ENCODE data around the gene GPHN. TPM values are rescaled to one million over a fixed set of nuclear protein-coding genes. Genes with fewer than 3 reads are reported as not detected.

The GPHN gene
- total and polyA plus RNA-seq, 10 of the 15 experiments (the other 5 are each of a cell fraction or from before 2014, with no cell fraction given): 22.3 to 48.8 (median 33.1) TPM

- CTCF ChIA-PET: interaction anchor here (1.2 kb wide), 1 partner anchor 1235 kb away, joined by 4 read pairs; no protein-coding TSS in a partner anchor
- no TSS peak for BruUV-seq (replicated peaks)
- no peaks in the 10 kb centered on the region for H3K27me3 ChIP-seq (replicated peaks in 1 of 2; ENCODE audit: control insufficient read depth in 2 of 2, insufficient read depth in 2 of 2, low read length in 1 of 2)
- no peaks in the 10 kb centered on the region for H3K4me1 ChIP-seq (ENCODE audit: control insufficient read depth, insufficient read depth, low read length)
- H4K20me1 ChIP-seq (ENCODE audit: control insufficient read depth, insufficient read depth): no peaks in the 10 kb centered on the region
- SMC1A ChIA-PET (ENCODE audit: uncharacterized antibody, unreplicated experiment): interaction anchor here (0.7 kb wide), 2 partner anchors 22 to 651 kb away, joined by 3 to 4 read pairs; no protein-coding TSS in a partner anchor
- no peak overlapping the region for H3K27ac ChIP-seq (ENCODE audit: control insufficient read depth, insufficient read depth)
- H3K4me2 ChIP-seq (ENCODE audit: control insufficient read depth, insufficient read depth): no peak overlapping the region
- H3K79me2 ChIP-seq (ENCODE audit: control insufficient read depth, insufficient read depth, low read length): no peaks in the 10 kb centered on the region
- POLR2A ChIA-PET: no interaction called here
- no peak for TF ChIP-seq SMAD5 (IDR thresholded peaks at IDR 0.05; ENCODE audit: low read depth)
- no peak for TF ChIP-seq STAT1 (conservative IDR thresholded peaks at IDR 0.05)
- TF ChIP-seq TCF3 (IDR thresholded peaks at IDR 0.05; ENCODE audit: borderline replicate concordance, insufficient read depth, low read depth, low read length): no peak
- intact Hi-C loops (cut with micrococcal nuclease; ENCODE audit: unreplicated experiment) (no loop called here), in situ Hi-C loops (cut with MboI) (no loop called here)
- H3K36me3 ChIP-seq (ENCODE audit: control insufficient read depth in 2 of 2, insufficient read depth in 2 of 2, low read length in 1 of 2): no peaks in the 10 kb centered on the region
- WGBS (ENCODE audit: insufficient coverage, insufficient replicate concordance, low lambda C conversion rate, missing lambda C conversion rate): 71% methylated on average over 2 of the region's 2 CpGs
- no peak for DNase-seq (ENCODE audit: low read depth, low spot score)
- peaks cover 2% of the 10 kb centered on the region; the same call in 1 of the 3 replicates for H3K9me3 ChIP-seq (replicated peaks; ENCODE audit: control insufficient read depth, insufficient read depth, low read length)
- no peak for FAIRE-seq
- no peak overlapping the region for H3K4me3 ChIP-seq
- RAD21 ChIA-PET (ENCODE audit: unreplicated experiment): no interaction called here
- no peak for ATAC-seq
- no peak overlapping the region for H2AFZ ChIP-seq (ENCODE audit: control insufficient read depth, low read depth, low read length)
- H3K9ac ChIP-seq (ENCODE audit: control insufficient read depth, insufficient read depth, low read length): no peak overlapping the region
Observed at GRCh38 chr14:66468778-66469367, 39.1 kb upstream of the GPHN start.

GRCh38 chr14:66471584-66471983 is 36.4 kb upstream of the GPHN start:
- Histone ChIP-seq H3K79me2 (ENCODE audit: control insufficient read depth, insufficient read depth, low read length) (no peaks in the 10 kb centered on the region), H3K4me1 (ENCODE audit: control insufficient read depth, insufficient read depth, low read length) (no peaks in the 10 kb centered on the region), H4K20me1 (ENCODE audit: control insufficient read depth, insufficient read depth) (no peaks in the 10 kb centered on the region), H3K36me3 (ENCODE audit: control insufficient read depth in 2 of 2, insufficient read depth in 2 of 2, low read length in 1 of 2) (no peaks in the 10 kb centered on the region), H3K9me3 (replicated peaks; ENCODE audit: control insufficient read depth, insufficient read depth, low read length) (peaks cover 2% of the 10 kb centered on the region; the same call in 1 of the 3 replicates), H3K27me3 (replicated peaks in 1 of 2; ENCODE audit: control insufficient read depth in 2 of 2, insufficient read depth in 2 of 2, low read length in 1 of 2) (no peaks in the 10 kb centered on the region), H2AFZ (ENCODE audit: control insufficient read depth, low read depth, low read length) (no peak overlapping the region), H3K27ac (ENCODE audit: control insufficient read depth, insufficient read depth) (no peak overlapping the region), H3K9ac (ENCODE audit: control insufficient read depth, insufficient read depth, low read length) (no peak overlapping the region), H3K4me2 (ENCODE audit: control insufficient read depth, insufficient read depth) (no peak overlapping the region), H3K4me3 (no peak overlapping the region)
- no peak for DNase-seq (ENCODE audit: low read depth, low spot score)
- intact Hi-C loops (cut with micrococcal nuclease; ENCODE audit: unreplicated experiment) (no loop called here), in situ Hi-C loops (cut with MboI) (no loop called here)
- no TSS peak for BruUV-seq (replicated peaks)
- SMC1A ChIA-PET (ENCODE audit: uncharacterized antibody, unreplicated experiment): interaction anchor here (0.9 kb wide), 1 partner anchor 315 kb away, joined by 3 read pairs; no protein-coding TSS in a partner anchor
- FAIRE-seq: no peak
- POLR2A ChIA-PET: no interaction called here
- WGBS (ENCODE audit: insufficient coverage, insufficient replicate concordance, low lambda C conversion rate, missing lambda C conversion rate): 64% methylated on average over 4 of the region's 4 CpGs
- no peak for ATAC-seq
- CTCF ChIA-PET: no interaction called here
- RAD21 ChIA-PET (ENCODE audit: unreplicated experiment): no interaction called here
- TF ChIP-seq ZBED1 (IDR thresholded peaks at IDR 0.05; ENCODE audit: borderline replicate concordance) (no peak), KAT2A (conservative IDR thresholded peaks at IDR 0.05; ENCODE audit: control insufficient read depth, low read depth, low read length) (no peak), ZZZ3 (IDR thresholded peaks at IDR 0.05; ENCODE audit: control insufficient read depth, insufficient read length, low read depth) (no peak), CUX1 (IDR thresholded peaks at IDR 0.05; ENCODE audit: insufficient replicate concordance, low read depth, low read length) (no peak), MTA2 (IDR thresholded peaks at IDR 0.05; ENCODE audit: low read depth) (no peak), NFYA (IDR thresholded peaks at IDR 0.05; ENCODE audit: borderline replicate concordance, low read depth, low read length) (no peak), MLLT1 (IDR thresholded peaks at IDR 0.05) (no peak), POU2F2 (IDR thresholded peaks at IDR 0.05; ENCODE audit: borderline replicate concordance, low read depth, low read length) (no peak)
